Tibial artery (tissue), 4 donors: ENCODE measurements around the gene RBL1.

Experiments used
- DNase-seq, 2 donors: peaks; one replicate each; pipeline ENCODE4 v3.0.0-alpha.2; 2019
- H3K27ac ChIP-seq, 2 donors: fragments of 200-600 bp; sonication (generic) in 1 of 2; 1 replicate in 1 of 2; 2 replicates in 1 of 2; pipeline ENCODE4 v1.5.1; 2018 to 2019; ENCODE audit warnings: mild to moderate bottlenecking in 1 of 2
- H3K27me3 ChIP-seq, 2 donors: fragments of 200-600 bp; sonication (generic) in 1 of 2; one replicate each; pipeline versions ENCODE4 v1.5.1 to v1.6.0; 2016 to 2019
- H3K36me3 ChIP-seq, 3 donors: fragments of 200-600 bp; sonication (generic) in 2 of 3; one replicate each; pipeline ENCODE4 v1.5.1; 2016 to 2019; ENCODE audit warnings: mild to moderate bottlenecking in 2 of 3
- H3K4me1 ChIP-seq, 4 donors: fragments of 200-600 bp; sonication (generic) in 2 of 4; 1 replicate in 3 of 4; 2 replicates in 1 of 4; pipeline ENCODE4 v1.5.1; 2016 to 2019
- H3K4me3 ChIP-seq, 2 donors: fragments of 200-600 bp; sonication (generic) in 1 of 2; 1 replicate in 1 of 2; 2 replicates in 1 of 2; pipeline ENCODE4 v1.5.1; 2018 to 2019; ENCODE audit warnings: mild to moderate bottlenecking in 2 of 2
- H3K9me3 ChIP-seq, 3 donors: fragments of 200-600 bp; sonication (generic) in 1 of 3; one replicate each; pipeline ENCODE4 v1.5.1; 2016 to 2019
- CTCF ChIP-seq, 2 experiments: fragments of 200-600 bp in 1 of 2; fragments of 450-650 bp in 1 of 2; IDR thresholded peaks; one replicate each; pipeline ENCODE4 v1.5.1; 2017 to 2019; ENCODE audit warnings: antibody characterized with exemption in 2 of 2, mild to moderate bottlenecking in 1 of 2, moderate library complexity in 1 of 2
- intact Hi-C: fragments of 100-400 bp; cut with DNase I; formaldehyde crosslinking; loops from one replicate; pipeline ENCODE4 v1.15.0; 2023; ENCODE audit warnings: low total_unique reads

RBL1 gene

GRCh38 chr20:37114012-37114411, 18.2 kb upstream of the RBL1 start:
- Histone ChIP-seq H3K27ac (no peak overlapping the region), H3K36me3 (no peaks in the 10 kb centered on the region), H3K27me3 (no peaks in the 10 kb centered on the region), H3K4me1 (no peaks in the 10 kb centered on the region), H3K4me3 (no peak overlapping the region), H3K9me3 (no peaks in the 10 kb centered on the region)
- DNase-seq, result no peak
- intact Hi-C loops, result no loop called here
- no peak for TF ChIP-seq CTCF (IDR thresholded peaks at IDR 0.05)

GRCh38 chr20:37111926-37112455, 16.2 kb upstream of the RBL1 start:
- H3K27me3 ChIP-seq, result no peaks in the 10 kb centered on the region
- H3K4me3 ChIP-seq, result no peak overlapping the region
- H3K36me3 ChIP-seq, result no peaks in the 10 kb centered on the region
- no peak for DNase-seq
- no peak overlapping the region for H3K27ac ChIP-seq
- intact Hi-C loops, result no loop called here
- no peak for TF ChIP-seq CTCF (IDR thresholded peaks at IDR 0.05)
- H3K9me3 ChIP-seq, result no peaks in the 10 kb centered on the region
- no peaks in the 10 kb centered on the region for H3K4me1 ChIP-seq

GRCh38 chr20:37108676-37109075, 12.9 kb upstream of the RBL1 start:
- no peak overlapping the region for H3K27ac ChIP-seq
- intact Hi-C loops, result no loop called here
- no peaks in the 10 kb centered on the region for H3K4me1 ChIP-seq
- H3K36me3 ChIP-seq, result no peaks in the 10 kb centered on the region
- H3K27me3 ChIP-seq, result no peaks in the 10 kb centered on the region
- no peak for DNase-seq
- no peak for TF ChIP-seq CTCF (IDR thresholded peaks at IDR 0.05)
- H3K9me3 ChIP-seq, result no peaks in the 10 kb centered on the region
- no peak overlapping the region for H3K4me3 ChIP-seq

- Histone ChIP-seq H3K36me3 (no peaks in the 10 kb centered on the region), H3K4me1 (no peaks in the 10 kb centered on the region), H3K27me3 (no peaks in the 10 kb centered on the region), H3K4me3 (no peak overlapping the region), H3K27ac (no peak overlapping the region), H3K9me3 (no peaks in the 10 kb centered on the region)
- intact Hi-C loops, result no loop called here
- no peak for DNase-seq
- TF ChIP-seq CTCF (IDR thresholded peaks at IDR 0.05), result no peak
Measured at GRCh38 chr20:37102571-37102970, 6.8 kb upstream of the RBL1 start.

GRCh38 chr20:37096415-37097041, 731 bp upstream of the RBL1 start:
- Histone ChIP-seq H3K4me3 (peak overlapping the region; percentile 76 to 84), H3K9me3 (no peaks in the 10 kb centered on the region), H3K4me1 (peaks cover 0 to 17% (median 12%) of the 10 kb centered on the region in 4 donors), H3K36me3 (no peaks in the 10 kb centered on the region), H3K27me3 (no peaks in the 10 kb centered on the region), H3K27ac (peak overlapping the region; percentile 65 to 72)
- TF ChIP-seq CTCF (IDR thresholded peaks at IDR 0.05), result no peak
- DNase-seq, result no peak
- intact Hi-C loops, result no loop called here
